Central memory CD4-positive, alpha-beta T cell (primary cell): Measurements from ENCODE around the gene PTPRE.
A peak's percentile ranks its signal among the peaks of the same experiment; 100 is the strongest.

Experiments
- DNase-seq: peaks from one replicate; pipeline ENCODE4 v3.0.0; 2022

The PTPRE gene

GRCh38 chr10:128103229-128103714 lies 196.4 kb downstream of the PTPRE start:
- peak; percentile 42 for DNase-seq

GRCh38 chr10:128105383-128105782 lies 198.5 kb downstream of the PTPRE start:
- no peak for DNase-seq

DNA sequence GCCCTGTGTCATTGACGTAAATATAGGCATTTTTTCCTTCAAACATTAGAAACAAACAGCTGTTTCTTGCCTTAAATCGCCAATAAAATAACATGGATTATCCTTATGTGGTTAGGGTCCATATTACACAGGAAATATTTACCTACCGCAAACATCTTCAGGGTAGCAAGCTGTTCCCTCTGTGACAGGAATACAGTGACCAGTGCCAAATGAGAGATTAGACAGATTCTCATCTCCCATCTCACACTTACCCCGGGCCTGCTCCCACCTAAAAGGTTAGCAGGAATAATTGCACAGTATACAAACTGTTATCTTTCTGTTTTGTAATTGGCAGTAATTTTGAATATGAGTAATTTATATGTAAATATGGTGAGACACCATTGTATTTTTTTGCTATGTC lies 202.8 kb downstream of the PTPRE start:
- DNase-seq, result no peak

- no peak for DNase-seq
Observed at GRCh38 chr10:128110339-128110738, 203.4 kb downstream of the PTPRE start.

DNA sequence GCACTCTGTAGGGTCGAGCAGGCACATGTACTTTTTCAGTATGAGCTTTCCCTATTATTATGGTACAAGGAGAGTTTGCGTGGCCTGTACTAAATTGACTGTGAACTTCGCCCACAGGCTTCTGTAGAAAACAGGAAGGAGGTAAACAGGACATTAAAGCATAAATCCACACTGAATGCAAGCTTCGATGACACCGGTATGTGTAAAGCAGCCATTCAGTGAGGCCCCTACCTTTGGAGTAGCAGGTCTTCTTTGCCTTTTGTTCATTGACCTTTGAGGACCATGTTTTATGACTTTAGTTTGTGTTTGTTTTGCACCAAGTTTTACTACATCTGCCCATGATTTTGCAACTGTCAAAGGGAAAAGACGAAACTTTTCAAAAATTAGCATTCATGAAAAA lies 204.8 kb downstream of the PTPRE start:
- no peak for DNase-seq

DNA sequence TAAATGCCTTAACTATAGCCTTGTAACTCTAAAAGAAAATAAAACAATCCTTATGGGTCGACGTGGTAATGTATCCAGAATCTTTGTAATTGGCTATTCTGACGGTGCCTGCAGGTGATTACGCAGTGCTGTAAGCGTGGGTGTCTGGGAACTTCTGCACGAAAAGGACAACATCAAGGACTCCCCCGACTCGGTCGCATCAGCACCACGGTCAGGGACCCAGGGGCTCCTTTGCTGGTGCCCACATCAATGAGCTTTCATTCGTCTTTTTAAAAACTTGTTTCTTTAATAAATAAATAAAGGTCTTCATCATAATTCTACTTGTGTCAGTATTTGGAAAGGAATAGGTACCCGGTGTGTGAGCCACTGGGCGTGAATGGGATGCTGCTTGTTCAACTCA lies 206.1 kb downstream of the PTPRE start:
- no peak for DNase-seq

DNA sequence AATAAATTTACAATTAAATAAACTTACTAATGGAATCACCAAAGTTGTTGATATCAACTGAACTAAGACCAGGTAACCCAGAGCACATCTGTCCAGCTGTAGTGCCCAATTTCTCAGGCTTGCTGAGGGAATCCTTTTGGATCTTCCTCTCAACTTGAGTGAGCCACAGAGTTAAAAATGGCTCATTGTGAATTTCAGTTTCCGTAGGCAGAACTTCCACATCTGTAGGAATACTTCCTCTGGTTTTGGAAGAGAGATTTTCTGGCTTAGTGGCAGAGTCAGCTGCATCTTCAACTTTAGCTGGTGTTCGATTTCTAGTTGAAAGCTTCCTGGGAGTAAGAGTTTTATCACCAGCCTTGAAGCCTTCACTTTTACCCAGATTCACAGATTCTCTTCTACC lies 208.0 kb downstream of the PTPRE start:
- DNase-seq, result no peak

GRCh38 chr10:128115356-128115755 lies 208.5 kb downstream of the PTPRE start:
- no peak for DNase-seq

- no peak for DNase-seq
Observed at GRCh38 chr10:128116187-128116586, 209.3 kb downstream of the PTPRE start.

- no peak for DNase-seq
Observed at GRCh38 chr10:128116851-128117615, 210.1 kb downstream of the PTPRE start.

- DNase-seq, result no peak
Observed at GRCh38 chr10:128121750-128122412, 215.0 kb downstream of the PTPRE start.

DNA sequence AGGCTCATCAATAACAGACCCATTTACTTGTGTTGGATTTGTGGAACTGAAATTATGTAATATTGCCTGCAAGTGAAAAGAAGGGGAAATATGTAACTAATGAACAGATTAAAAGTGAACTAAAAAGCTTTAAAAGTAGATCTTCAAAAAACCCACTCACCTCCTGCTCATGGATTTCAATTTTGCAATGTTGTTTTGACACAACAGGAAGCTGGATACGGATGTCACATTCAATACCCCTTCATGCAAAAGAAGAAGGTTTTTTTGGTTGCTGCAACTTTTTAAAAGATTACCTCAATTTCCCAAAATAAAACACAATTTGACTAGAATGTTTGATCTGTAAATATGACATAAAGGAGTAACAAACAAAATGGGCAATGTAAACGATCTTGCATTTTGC lies 216.0 kb downstream of the PTPRE start:
- no peak for DNase-seq

DNA sequence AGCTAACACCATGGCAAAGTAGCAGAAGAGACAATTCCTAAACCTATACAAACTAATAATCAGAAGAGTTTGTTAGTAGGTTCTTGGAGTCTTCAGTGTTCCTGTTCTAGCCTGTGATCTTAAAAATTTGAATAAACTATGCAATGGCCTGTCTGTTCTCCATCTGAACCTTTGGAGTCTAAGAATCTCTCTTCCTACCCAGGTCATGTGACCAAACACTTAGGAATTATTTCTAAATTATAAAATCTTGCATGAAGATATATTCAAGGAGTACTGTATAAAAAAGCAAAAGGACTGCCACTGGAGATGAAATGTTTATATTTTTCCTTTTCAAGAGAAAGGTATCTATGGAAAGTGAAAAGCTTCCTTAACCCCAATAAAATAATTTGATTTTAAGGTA lies 216.9 kb downstream of the PTPRE start:
- DNase-seq, result no peak

DNA sequence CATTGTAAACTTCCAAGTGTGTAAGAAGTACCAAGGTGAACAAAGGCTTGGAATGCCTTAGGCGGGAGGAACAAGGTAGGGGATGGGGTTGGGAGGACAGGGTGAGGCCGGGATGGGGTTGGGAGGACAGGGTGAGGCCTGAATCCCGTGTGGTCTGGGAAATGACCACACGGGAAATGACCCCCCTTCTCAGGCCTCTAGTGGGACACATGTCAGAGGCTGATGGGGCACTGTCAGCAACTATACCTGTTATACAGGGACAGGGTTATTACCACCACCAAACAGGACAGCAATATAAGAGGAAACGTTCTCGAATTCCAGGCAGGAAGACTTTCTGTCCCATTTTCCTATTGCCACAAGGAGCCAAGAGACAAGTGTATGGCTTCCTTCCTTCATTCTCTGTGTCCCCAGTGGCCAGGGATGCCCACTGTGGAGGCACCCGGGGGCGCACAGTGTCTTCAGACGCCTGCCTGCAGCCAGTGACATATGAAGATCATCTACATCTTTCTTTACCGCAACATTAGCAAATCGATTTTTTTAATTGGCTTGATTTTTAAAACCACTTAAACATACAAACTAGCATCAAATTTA lies 218.0 kb downstream of the PTPRE start:
- peak; percentile 2 for DNase-seq

DNA sequence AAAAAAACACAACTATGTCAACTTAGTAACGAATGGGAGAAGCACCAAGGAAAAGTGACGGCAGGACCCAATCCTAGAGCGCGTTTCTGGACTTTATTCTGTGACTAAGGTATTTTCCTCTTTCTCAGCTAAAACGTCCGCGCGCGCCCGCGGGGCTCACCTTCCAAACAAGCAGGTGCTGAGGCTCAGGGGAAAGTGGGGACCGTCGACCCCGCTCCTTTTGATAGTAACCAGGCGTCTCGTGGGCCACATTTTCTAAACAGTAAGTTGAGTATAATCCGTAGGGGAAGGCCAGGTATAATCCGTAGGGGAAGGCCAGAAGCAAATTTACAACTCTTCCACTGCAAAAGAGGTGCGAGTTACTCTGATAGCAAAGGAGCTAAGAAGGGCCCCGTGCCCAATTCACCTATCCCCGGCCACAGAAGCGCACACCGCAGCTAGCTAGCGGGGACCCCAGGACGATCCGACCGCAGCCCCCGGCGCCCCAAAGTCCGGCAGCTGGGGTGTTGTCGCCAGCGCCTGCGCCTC lies 218.6 kb downstream of the PTPRE start:
- DNase-seq, result peak; percentile 11

DNA sequence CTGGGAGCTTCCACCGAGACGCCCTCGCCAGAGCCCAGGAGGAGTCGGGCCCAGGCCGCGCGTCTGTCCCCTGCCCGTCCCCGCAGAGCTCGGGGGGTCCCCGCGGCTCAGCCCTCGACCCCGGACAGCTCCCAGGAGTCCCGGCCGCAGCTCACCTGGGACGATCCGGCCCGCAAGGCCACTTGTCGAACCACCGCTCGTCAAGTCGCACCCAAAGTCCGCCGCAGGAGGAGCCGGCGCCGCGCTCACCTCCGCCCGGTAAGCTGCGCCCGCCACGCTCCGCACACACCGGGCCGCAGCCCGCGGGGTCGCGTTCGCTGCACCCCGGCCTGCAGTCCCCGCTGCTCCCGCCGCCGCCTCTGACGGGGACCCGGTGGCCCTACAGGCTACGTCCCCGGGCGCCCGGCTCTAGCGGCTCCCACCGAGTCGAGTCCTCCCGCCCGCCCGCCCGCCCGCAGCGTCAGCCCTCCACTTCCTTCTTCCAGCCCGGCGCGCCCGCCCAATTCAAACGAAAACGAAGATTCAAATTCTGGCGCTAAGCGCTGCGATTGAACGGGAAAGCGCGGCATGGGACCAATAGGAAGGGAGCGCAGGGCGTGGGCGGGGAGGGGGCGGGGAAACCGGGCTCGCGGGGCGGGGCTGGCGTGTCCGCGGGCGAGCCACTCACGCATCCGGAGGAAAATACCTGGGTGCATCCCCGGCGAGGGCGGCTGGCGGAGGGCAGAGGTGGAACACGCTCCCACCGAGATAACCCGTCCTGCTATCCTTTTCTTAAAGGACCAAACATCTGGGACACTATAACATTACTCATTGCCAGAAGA lies 219.3 kb downstream of the PTPRE start, which contains the start of gene MKI67:
MKI67 (minus strand) TSS at position 480 of the 821 bp plus-strand sequence. CDS start 756 bp downstream, outside the sequence.
- DNase-seq, result peak; percentile 84

DNA sequence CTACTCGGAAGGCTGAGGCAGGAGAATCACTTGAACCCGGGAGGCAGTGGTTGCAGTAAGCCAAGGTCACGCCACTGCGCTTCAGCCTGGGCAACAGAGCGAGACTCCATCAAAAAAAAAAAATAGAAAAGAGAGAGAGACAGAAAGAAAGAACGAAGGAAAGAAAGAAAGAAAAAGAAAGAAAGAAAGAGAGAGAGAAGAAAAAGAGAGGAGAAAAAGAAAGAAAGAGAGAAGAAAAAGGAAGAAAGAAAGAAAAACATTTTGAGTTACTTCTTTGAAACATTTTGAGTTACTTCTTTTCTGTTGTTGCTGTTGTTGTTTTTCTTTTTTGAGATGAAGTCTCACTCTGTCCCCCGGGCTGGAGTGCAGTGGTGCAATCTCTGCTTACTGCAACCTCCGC lies 221.7 kb downstream of the PTPRE start:
- no peak for DNase-seq

GRCh38 chr10:128130051-128130450 lies 223.1 kb downstream of the PTPRE start:
- no peak for DNase-seq
